ENCODE measurements around the gene FN1.

GRCh38 chr2:215403441-215404347 lies 32.2 kb downstream of the FN1 start:
- TF ChIP-seq CTCF (conservative IDR thresholded peaks at IDR 0.05 in 1 of 2, IDR thresholded peaks at IDR 0.05 in 1 of 2; ENCODE audit: extremely low read depth in 1 of 2, insufficient read depth in 1 of 2, low read depth in 1 of 2, low read length in 2 of 2) (no peak), EZH2 (IDR thresholded peaks at IDR 0.05; ENCODE audit: borderline replicate concordance, low read length) (no peak)

All from mammary epithelial cell (primary cell).